HepG2 (cell line): Measurements from ENCODE around the gene STAT6. TPM values are rescaled to one million over a fixed set of nuclear protein-coding genes. Genes with fewer than 3 reads are reported as not detected.

ENCODE experiments used
- RBFOX2 ChIP-seq: fragments of 200-400 bp; formaldehyde crosslinking; IDR thresholded peaks from 2 replicates; pipeline ENCODE4 v1.6.1; 2017; ENCODE audit warnings: low read depth, mild to moderate bottlenecking, low read length
- REPIN1 ChIP-seq: sonication (generic); formaldehyde crosslinking; IDR thresholded peaks from 2 replicates; pipeline ENCODE4 v1.8.0; 2022; ENCODE audit warnings: missing genetic modification reagents, low read depth, mild to moderate bottlenecking, borderline replicate concordance
- SCMH1 ChIP-seq: sonication (generic); formaldehyde crosslinking; IDR thresholded peaks from 2 replicates; pipeline ENCODE4 v1.9.0; 2021; ENCODE audit warnings: missing genetic modification reagents, mild to moderate bottlenecking, borderline replicate concordance
- ZNF383 ChIP-seq: sonication (generic); formaldehyde crosslinking; IDR thresholded peaks from 2 replicates; pipeline ENCODE4 v1.4.0; 2020; ENCODE audit warnings: missing genetic modification reagents, mild to moderate bottlenecking, borderline replicate concordance
- polyA plus RNA-seq, 8 experiments: library from polyadenylated mRNA; depleted of rRNA in 3 of 8; stranded (reverse) in 7 of 8; unstranded in 1 of 8; fragments of >200 nt; fragmentation: Illumina TruSeq in 4 of 8; extraction: Trizol in 4 of 8; gene quantifications; 2 replicates each; pipeline versions ENCODE4 v1.2.1 to v1.2.3, GENCODE V29; 2011 to 2016; ENCODE audit warnings: low read depth in 4 of 8, missing spikeins in 1 of 8, mixed read lengths in 1 of 8; ENCODE audit not compliant: insufficient read depth in 1 of 8
- total RNA-seq, 5 experiments: library from RNA; depleted of rRNA; stranded (reverse); fragments of >200 nt; fragmentation: Illumina TruSeq; extraction: Trizol; gene quantifications; 2 replicates each; pipeline ENCODE4 v1.2.3, GENCODE V29; 2016; ENCODE audit warnings: low read depth in 1 of 5
- TF ChIP-seq, protein P1 (sequence below): sonication (generic); formaldehyde crosslinking; IDR thresholded peaks from 2 replicates; pipeline ENCODE4 v1.5.0; 2020; ENCODE audit warnings: mild to moderate bottlenecking, missing genetic modification reagents, borderline replicate concordance

STAT6 gene
- total and polyA plus RNA-seq, 2 of the 13 experiments (the other 11 are each of a cell fraction or from before 2014, with no cell fraction given) = 28.0 to 62.2 TPM

DNA sequence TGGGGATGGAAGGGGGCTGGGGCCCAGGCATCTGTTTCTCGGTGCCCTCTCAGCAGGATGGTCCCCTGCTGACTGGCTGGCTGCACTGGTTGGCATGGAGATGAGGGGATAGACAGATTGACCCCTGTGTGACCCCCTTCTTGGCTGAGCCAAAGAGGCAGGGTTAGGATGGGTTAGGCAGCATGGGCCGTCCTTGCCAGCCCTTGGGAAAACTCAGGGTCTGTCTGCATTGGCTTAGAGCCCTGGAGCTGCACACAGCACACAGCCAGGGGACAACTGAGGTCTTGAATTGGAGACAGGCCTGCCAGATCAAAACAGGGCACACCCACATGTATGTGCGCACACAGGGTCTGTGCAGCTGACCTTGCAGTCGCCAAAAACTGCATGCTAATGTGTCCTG lies 47.5 kb upstream of the STAT6 start (continued):
- no peak for TF ChIP-seq RBFOX2
- no peak for TF ChIP-seq SCMH1
- no peak for TF ChIP-seq REPIN1 (CRISPR knock-in tag)
- no peak for TF ChIP-seq ZNF383 (CRISPR knock-in tag)
- TF ChIP-seq, protein P1, sequence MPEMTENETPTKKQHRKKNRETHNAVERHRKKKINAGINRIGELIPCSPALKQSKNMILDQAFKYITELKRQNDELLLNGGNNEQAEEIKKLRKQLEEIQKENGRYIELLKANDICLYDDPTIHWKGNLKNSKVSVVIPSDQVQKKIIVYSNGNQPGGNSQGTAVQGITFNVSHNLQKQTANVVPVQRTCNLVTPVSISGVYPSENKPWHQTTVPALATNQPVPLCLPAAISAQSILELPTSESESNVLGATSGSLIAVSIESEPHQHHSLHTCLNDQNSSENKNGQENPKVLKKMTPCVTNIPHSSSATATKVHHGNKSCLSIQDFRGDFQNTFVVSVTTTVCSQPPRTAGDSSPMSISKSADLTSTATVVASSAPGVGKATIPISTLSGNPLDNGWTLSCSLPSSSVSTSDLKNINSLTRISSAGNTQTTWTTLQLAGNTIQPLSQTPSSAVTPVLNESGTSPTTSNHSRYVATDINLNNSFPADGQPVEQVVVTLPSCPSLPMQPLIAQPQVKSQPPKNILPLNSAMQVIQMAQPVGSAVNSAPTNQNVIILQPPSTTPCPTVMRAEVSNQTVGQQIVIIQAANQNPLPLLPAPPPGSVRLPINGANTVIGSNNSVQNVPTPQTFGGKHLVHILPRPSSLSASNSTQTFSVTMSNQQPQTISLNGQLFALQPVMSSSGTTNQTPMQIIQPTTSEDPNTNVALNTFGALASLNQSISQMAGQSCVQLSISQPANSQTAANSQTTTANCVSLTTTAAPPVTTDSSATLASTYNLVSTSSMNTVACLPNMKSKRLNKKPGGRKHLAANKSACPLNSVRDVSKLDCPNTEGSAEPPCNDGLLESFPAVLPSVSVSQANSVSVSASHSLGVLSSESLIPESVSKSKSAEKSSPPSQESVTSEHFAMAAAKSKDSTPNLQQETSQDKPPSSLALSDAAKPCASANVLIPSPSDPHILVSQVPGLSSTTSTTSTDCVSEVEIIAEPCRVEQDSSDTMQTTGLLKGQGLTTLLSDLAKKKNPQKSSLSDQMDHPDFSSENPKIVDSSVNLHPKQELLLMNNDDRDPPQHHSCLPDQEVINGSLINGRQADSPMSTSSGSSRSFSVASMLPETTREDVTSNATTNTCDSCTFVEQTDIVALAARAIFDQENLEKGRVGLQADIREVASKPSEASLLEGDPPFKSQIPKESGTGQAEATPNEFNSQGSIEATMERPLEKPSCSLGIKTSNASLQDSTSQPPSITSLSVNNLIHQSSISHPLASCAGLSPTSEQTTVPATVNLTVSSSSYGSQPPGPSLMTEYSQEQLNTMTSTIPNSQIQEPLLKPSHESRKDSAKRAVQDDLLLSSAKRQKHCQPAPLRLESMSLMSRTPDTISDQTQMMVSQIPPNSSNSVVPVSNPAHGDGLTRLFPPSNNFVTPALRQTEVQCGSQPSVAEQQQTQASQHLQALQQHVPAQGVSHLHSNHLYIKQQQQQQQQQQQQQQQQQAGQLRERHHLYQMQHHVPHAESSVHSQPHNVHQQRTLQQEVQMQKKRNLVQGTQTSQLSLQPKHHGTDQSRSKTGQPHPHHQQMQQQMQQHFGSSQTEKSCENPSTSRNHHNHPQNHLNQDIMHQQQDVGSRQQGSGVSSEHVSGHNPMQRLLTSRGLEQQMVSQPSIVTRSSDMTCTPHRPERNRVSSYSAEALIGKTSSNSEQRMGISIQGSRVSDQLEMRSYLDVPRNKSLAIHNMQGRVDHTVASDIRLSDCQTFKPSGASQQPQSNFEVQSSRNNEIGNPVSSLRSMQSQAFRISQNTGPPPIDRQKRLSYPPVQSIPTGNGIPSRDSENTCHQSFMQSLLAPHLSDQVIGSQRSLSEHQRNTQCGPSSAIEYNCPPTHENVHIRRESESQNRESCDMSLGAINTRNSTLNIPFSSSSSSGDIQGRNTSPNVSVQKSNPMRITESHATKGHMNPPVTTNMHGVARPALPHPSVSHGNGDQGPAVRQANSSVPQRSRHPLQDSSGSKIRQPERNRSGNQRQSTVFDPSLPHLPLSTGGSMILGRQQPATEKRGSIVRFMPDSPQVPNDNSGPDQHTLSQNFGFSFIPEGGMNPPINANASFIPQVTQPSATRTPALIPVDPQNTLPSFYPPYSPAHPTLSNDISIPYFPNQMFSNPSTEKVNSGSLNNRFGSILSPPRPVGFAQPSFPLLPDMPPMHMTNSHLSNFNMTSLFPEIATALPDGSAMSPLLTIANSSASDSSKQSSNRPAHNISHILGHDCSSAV = no peak
- TF ChIP-seq, all 625 proteins: peak for 0
